ENCODE results near the gene NOTCH4.

NOTCH4 gene

DNA sequence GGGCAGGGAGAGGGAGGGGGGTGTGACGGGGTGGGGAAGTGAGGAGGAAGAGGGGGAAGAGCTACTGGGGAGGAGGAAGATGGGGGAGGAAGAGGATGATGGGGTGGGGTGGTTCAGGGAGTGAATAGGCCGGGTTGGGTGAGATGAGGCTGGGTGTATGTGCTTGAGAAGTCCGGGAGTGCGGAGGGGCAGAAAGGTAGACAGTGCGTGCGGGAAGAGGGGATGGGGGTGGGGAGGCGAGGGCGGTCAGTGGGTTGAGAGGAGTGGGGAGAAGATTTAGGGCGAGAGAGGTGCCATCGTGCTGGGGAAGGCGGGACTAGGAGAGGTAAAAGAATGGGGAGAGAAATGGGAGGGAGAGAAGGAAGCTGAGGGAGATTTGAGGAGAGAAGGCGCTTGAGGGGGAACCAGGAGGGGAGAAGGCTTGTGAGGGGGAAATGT is 30.9 kb upstream of the NOTCH4 start:
- no peak overlapping the region for H3K27ac ChIP-seq
- peaks cover 32% of the 10 kb centered on the region for H3K27me3 ChIP-seq
- H3K9me3 ChIP-seq, result no peaks in the 10 kb centered on the region
- H3K36me3 ChIP-seq, result no peaks in the 10 kb centered on the region
- TF ChIP-seq, protein P1, sequence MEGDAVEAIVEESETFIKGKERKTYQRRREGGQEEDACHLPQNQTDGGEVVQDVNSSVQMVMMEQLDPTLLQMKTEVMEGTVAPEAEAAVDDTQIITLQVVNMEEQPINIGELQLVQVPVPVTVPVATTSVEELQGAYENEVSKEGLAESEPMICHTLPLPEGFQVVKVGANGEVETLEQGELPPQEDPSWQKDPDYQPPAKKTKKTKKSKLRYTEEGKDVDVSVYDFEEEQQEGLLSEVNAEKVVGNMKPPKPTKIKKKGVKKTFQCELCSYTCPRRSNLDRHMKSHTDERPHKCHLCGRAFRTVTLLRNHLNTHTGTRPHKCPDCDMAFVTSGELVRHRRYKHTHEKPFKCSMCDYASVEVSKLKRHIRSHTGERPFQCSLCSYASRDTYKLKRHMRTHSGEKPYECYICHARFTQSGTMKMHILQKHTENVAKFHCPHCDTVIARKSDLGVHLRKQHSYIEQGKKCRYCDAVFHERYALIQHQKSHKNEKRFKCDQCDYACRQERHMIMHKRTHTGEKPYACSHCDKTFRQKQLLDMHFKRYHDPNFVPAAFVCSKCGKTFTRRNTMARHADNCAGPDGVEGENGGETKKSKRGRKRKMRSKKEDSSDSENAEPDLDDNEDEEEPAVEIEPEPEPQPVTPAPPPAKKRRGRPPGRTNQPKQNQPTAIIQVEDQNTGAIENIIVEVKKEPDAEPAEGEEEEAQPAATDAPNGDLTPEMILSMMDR (IDR thresholded peaks at IDR 0.05), result no peak
- H3K4me3 ChIP-seq (ENCODE audit: low read depth in 1 of 2, low read length in 1 of 2), result no peak overlapping the region
- H3K4me1 ChIP-seq (ENCODE audit: control insufficient read depth in 1 of 2, insufficient read depth in 1 of 2, low read depth in 1 of 2, low read length in 1 of 2), result peaks cover 3 to 6% of the 10 kb centered on the region in 2 experiments

DNA sequence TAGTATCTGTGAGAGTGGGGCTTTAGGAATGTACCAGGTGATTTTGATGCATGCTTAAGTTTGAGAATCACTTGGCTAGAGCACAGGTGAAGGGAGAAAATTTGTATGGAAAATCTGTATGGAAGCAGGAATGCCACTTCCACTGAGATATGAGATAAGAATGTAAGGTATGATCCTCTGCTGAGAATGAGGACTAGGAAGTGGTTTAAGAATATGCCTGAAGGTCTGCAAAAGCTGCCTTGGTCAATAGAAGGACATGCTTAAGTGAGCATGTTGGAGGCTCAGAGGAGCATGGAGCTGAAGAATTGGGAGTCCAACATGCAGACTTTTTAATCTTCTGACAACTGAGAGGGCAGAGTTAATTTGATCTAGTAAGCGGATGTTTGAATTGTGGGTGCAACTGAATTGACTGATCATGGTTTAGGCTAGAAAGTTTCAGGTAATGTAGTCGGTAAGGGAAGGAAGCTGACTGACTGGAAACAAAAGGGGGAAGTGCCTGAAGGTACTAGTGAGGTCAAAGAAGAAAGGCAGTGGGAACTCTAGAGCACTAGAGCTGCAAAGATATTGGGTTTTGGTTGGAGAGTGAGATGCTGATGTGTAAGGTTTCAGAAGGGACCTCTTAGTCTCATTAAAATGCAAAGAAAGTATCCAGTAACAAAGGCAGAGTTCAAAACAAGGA is 28.6 kb upstream of the NOTCH4 start:
- Histone ChIP-seq H3K4me1 (ENCODE audit: control insufficient read depth in 1 of 2, insufficient read depth in 1 of 2, low read depth in 1 of 2, low read length in 1 of 2) (peaks cover 3 to 6% of the 10 kb centered on the region in 2 experiments), H3K4me3 (ENCODE audit: low read depth in 1 of 2, low read length in 1 of 2) (no peak overlapping the region), H3K9me3 (no peaks in the 10 kb centered on the region), H3K36me3 (no peaks in the 10 kb centered on the region), H3K27me3 (peaks cover 32% of the 10 kb centered on the region), H3K27ac (no peak overlapping the region)
- TF ChIP-seq, protein P1 (IDR thresholded peaks at IDR 0.05), result no peak

DNA sequence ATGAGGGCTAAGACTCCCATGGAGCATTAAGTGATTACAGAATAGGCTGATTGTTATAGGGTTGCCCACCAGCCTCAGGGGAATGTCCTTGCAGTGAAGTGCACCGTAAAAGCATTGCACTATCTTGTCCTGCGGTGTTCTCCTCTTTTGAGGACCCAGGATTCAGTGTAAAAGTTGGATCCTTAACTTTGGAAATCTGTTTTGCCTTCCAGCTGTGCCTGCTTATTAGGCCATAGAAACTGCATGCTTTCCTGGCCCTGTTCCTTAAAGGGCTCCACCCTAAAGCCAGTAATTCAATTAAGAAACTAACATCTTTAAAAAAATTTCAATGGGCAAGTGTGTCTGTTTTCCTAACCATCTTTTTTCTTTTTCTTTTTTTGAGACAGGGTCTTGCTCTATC is 25.4 kb upstream of the NOTCH4 start:
- H3K4me3 ChIP-seq (ENCODE audit: low read depth in 1 of 2, low read length in 1 of 2), result no peak overlapping the region
- TF ChIP-seq, protein P1 (IDR thresholded peaks at IDR 0.05), result no peak
- H3K27me3 ChIP-seq, result peaks cover 10% of the 10 kb centered on the region
- H3K36me3 ChIP-seq, result no peaks in the 10 kb centered on the region
- H3K27ac ChIP-seq, result no peak overlapping the region
- H3K9me3 ChIP-seq, result no peaks in the 10 kb centered on the region
- H3K4me1 ChIP-seq (ENCODE audit: control insufficient read depth in 1 of 2, insufficient read depth in 1 of 2, low read depth in 1 of 2, low read length in 1 of 2), result peaks cover 0 to 6% of the 10 kb centered on the region in 2 experiments

DNA sequence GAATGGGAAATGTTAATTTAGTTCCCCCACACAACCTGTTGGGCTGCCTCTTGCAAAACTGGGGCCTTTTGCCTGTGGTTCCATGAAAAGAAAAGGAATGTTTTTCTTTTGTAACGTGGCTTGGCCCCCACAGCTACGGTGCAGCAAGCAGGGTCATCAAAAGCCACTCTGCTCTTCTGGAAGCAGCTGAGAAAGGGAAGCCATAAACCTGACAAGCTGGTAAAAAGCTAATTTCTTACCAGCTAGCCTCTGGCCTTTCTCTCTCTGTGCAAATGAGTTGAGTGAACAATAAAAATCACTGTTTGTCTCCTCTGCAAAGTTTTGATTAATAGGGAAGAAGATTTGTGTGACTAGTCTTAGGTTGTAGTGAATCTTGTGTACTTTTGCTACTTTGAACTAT is 23.5 kb upstream of the NOTCH4 start:
- Histone ChIP-seq H3K4me1 (ENCODE audit: control insufficient read depth in 1 of 2, insufficient read depth in 1 of 2, low read depth in 1 of 2, low read length in 1 of 2) (peaks cover 0 to 6% of the 10 kb centered on the region in 2 experiments), H3K36me3 (no peaks in the 10 kb centered on the region), H3K4me3 (ENCODE audit: low read depth in 1 of 2, low read length in 1 of 2) (no peak overlapping the region), H3K27ac (no peak overlapping the region), H3K9me3 (no peaks in the 10 kb centered on the region), H3K27me3 (peaks cover 10% of the 10 kb centered on the region)
- TF ChIP-seq, protein P1 (IDR thresholded peaks at IDR 0.05), result no peak

DNA sequence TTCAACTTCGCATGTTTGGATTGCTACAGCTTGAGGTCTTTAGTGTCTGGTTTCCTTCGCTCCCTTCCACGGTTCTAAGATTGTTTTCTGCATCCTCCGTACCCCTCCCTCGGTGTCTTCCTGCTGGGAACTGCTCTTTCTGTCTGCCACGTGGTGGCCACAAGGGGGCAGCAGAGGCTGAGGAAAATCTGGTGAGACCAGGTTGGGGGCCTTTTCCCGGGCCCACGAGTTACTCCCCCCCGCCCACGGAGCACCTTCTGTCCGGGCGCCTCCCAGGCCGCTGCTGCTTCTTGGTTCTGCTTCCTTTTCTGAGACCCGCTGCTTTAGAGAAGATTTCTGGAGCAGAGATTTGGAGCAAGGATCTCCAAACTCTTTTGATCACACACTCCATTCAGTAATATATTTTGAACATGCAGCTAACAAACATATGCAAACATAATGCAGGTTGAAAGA is 21.1 kb upstream of the NOTCH4 start:
- peaks cover 10% of the 10 kb centered on the region for H3K27me3 ChIP-seq
- TF ChIP-seq, protein P1 (IDR thresholded peaks at IDR 0.05), result peak; percentile 83
- H3K27ac ChIP-seq, result no peak overlapping the region
- no peak overlapping the region for H3K4me3 ChIP-seq (ENCODE audit: low read depth in 1 of 2, low read length in 1 of 2)
- H3K36me3 ChIP-seq, result no peaks in the 10 kb centered on the region
- no peaks in the 10 kb centered on the region for H3K9me3 ChIP-seq
- peaks cover 0 to 6% of the 10 kb centered on the region in 2 experiments for H3K4me1 ChIP-seq (ENCODE audit: control insufficient read depth in 1 of 2, insufficient read depth in 1 of 2, low read depth in 1 of 2, low read length in 1 of 2)
